HG03520 (cell line): ENCODE measurements around the gene MAGIX.
"Not testable (repeated sequence)": the region's sequence is repeated elsewhere in the genome, so short reads cannot be mapped to it uniquely, and the experiment has no call there.

Source experiments
- ATAC-seq: cut with Tn5 transposase; IDR thresholded peaks from one replicate; pipeline ENCODE4 v1.9.1; 2021; ENCODE audit warnings: mild to moderate bottlenecking, moderate library complexity; ENCODE audit not compliant: unreplicated experiment

Gene MAGIX

DNA sequence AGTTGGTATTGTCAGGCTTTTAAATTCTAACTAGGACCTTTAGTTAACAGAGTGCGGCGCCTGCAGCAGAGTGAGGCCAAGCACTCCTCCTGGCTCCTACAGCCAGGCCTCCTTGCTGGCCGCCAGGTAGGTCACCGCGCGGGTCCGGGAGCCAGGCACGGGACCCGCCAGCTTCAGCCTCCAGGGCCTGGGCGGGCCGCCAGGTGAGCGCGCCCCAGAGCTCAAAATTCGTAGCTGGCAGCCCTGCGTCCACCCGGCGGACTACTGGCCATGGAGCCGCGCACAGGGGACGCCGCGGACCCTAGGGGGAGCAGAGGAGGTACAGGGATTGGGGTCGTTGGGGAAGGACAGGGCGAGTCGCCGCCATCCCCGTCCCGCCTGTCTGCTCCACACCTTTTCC lies at the start of gene MAGIX:
MAGIX (plus strand) TSS at position 139 of the 400 bp plus-strand sequence; CDS start at position 271, 132 bp downstream.
- no peak for ATAC-seq

GRCh38 chrX:49116076-49116475 lies 46.5 kb upstream of the MAGIX start:
- no peak for ATAC-seq

DNA sequence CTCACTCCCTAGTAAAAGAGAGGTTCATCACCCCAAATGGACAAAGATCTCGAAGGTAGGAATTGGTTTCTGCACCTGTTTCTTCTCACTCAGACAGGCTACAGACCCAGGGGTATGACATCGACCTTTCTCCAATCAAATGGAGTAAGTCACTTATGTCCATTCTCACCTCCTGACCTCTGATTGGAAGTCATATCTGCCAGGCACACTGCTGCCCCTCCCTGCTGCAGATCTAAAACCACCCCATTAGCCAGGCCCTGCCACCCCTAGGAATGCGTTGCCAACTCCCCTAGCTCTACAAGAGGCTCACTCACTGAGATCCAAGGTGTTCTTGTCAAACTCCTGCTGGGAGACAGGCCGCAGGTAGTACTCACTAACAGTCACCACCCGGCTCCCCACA lies 45.8 kb upstream of the MAGIX start:
- no peak for ATAC-seq

DNA sequence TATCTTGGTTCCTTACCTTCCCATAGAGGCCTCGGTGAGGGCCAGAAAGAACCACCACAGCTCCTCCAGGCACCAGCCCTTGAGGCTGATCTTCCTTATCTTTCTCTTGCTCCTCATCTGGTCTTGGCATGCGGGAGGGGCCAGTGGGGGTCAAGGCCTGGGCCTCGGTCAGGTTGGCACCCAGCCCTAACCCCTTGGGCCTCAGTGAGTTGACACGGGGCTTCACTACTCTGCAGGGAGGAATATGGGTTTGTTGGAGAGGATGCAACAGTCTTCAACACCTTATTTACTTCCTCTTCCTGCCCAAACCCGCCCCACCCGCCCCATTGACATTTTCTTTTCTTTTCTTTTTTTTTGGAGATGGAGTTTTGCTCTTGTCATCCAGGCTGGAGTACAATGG lies 45.0 kb upstream of the MAGIX start:
- ATAC-seq, result no peak

- no peak for ATAC-seq
These were observed 42.5 kb upstream of the MAGIX start for GRCh38 chrX:49120091-49120490.

DNA sequence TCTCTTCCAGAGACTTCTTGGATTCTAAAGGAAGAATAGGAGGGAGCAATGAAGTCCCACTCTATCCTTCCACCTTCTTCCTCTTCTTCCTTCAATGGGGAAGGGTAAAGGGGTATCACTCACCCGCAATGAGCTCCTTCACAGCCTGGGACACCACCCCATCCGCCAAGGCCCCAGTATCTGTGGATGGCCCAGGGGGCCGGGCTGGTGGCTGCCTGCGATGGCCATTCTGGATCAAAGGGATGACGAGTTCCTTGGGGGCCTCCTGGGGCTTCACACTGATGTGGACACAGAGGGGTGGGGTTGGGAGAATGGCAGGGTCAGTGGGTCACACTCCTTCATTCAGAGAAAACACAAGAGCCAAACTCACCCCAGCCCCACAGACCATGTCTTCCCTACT lies 40.1 kb upstream of the MAGIX start:
- no peak for ATAC-seq

- ATAC-seq, result not testable (repeated sequence)
These were observed 34.8 kb upstream of the MAGIX start for GRCh38 chrX:49127742-49128258.

DNA sequence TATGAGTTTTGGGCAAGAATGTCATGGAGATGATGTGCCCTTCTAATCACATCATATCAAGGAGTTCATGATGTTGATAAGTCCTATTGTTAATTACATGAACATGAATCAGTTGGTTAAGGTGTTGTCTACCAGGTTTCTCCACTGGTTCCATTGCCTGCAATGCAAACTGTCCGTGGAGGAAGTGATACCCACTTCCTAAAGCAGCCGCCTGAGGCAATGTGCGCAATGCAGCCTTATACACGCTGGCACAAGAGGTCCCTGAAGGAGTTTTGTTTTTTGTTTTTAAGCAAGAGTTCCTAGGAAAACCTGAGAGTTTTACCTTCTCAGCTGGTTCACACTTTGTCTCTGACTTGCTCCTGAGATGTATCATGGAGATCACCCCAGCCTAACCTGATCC lies 33.1 kb upstream of the MAGIX start:
- ATAC-seq, result no peak

DNA sequence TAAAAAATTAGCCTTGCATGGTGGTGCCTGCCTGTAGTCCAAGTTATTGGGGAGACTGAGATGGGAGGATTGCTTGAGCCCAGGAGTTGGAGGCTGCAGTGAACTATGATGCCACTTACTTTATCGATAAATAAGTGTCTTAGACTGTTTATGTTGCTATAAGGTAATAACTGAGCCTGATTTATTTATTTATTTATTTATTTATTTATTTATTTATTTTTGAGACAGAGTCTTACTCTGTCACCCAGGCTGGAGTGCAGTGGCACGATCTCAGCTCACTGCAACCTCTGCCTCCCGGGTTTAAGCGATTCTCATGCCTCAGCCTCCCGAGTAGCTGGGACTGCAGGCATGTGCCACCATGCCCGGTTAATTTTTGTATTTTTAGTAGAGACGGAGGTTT lies 30.3 kb upstream of the MAGIX start:
- not testable (repeated sequence) for ATAC-seq

GRCh38 chrX:49133759-49134158 lies 28.8 kb upstream of the MAGIX start:
- no peak for ATAC-seq

DNA sequence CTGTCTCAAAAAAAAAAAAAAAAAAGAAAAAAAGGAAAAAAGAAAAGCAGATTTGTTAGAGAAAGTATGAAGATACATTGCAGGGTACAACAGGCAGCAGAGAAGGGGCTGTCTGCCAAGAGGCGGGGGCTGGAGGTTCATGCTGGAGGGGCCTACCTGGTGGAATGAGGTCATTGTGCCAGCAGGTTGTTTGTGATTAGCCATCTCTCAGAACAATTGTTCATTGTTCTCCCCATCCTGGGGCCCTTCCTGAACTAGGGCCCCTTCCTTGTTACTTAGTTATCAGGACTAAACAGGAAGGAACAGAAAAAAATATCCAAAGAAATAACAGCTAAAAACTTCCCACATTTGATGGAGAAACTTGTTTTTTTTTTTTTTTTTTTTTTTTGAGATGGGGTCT lies 25.1 kb upstream of the MAGIX start:
- ATAC-seq, result no peak

DNA sequence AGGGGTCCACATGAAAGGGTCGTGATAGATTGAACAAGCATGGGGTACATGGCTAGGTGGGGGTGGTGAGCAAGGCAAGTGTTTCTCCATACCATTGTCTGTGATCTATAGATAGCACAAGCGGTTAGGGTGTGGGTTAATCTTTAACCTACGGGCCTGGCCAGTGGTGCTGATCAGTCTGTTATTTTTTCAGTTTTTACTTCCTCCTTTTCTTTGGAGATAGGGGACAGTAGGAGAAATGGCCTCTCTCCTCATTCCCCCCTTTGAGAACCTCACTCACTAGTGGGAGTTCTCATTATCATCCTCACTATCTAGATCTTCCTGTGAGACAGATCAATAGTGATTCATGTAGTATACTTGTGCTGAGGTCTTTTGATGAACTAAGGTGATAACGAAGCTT lies 22.8 kb upstream of the MAGIX start:
- ATAC-seq, result no peak

DNA sequence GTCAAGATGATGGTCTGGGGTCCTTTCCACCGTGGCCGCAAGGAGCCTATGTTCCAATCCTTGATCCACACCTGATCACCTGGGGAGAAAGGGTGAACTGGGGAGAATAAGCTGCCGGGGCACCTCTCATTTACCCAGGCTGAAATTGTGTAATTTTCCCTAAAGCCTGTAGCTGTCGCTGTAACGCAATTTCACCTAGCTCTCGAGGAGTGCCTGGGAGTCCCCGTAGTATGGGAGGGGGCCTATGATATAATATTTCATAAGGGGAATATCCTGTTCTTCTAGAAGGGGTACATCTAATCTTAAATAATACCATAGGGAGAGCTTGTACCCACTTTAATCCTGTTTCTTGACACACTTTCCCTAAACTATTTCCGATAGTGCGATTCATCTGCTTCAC lies 20.3 kb upstream of the MAGIX start:
- ATAC-seq, result not testable (repeated sequence)

DNA sequence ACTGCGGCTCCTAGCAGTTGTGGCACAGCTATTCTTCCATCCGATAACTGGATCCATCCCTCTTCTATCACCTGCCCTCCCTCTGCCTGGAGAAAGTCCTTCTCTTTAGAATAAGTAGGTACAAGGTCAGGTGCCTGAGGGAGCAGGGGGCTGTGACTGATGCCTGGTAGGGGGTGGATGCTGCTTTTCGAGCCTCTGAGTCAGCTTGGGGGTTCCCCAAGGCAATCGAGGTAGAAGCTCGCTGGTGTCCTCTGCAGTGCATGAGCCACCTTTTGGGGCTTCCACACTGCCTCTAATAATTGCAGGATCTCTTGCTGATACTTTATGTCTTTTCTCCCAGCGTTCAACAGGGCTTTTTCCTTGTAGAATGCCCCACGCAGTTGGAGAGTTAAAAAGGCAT lies 19.4 kb upstream of the MAGIX start:
- not testable (repeated sequence) for ATAC-seq

DNA sequence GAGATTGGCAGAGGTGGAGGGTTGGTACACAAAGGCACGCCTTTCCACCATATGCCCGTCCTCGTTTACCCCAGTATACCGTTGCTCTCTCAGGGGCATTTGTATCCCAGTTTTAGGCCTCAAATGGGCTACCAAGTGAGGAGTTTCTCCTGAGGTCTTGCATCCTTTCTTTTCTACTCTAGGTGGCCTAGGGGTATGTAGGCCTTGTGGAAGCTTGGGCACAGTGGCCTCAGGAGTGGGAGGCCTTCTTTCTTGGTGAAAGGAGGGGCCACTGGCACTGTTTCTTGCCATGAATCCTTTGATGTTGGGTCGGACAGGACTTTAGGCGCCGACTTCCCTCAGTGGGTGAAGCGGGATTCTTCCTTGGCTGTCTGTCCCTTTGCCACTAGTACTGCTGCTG lies 15.3 kb upstream of the MAGIX start:
- no peak for ATAC-seq

DNA sequence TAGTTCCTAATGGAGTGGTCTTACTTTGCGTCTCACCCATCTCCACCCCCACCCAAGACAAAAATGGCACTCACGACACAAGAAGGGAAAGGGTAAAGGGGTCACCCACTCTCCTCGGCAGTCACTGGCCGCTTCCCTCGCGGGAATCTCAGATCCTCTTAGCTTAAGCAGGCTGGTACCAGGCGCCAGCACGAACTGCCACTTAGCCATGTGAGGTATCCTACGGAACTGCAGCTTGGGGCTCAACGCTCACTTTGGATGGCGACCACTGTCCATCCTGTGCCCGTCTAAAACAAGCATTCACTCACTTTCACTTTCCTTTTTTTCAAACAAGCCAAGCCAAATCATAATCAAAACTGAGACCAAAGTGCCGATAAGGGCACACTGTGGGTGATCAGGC lies 14.6 kb upstream of the MAGIX start:
- ATAC-seq, result no peak

GRCh38 chrX:49148390-49149100 lies 14.0 kb upstream of the MAGIX start:
- ATAC-seq, result not testable (repeated sequence)

- ATAC-seq, result not testable (repeated sequence)
These were observed 13.3 kb upstream of the MAGIX start for GRCh38 chrX:49149291-49149690.

GRCh38 chrX:49153467-49153866 lies 9.1 kb upstream of the MAGIX start:
- ATAC-seq, result no peak

- ATAC-seq, result no peak
These were observed 7.2 kb upstream of the MAGIX start for GRCh38 chrX:49155243-49155899.

- peak; percentile 82 for ATAC-seq
These were observed 6.4 kb upstream of the MAGIX start for GRCh38 chrX:49155900-49156837.
